ENCODE results near the gene KRTAP4-11.
"Not testable (repeated sequence)": the region's sequence is repeated elsewhere in the genome, so short reads cannot be mapped to it uniquely, and the experiment has no call there.

DNA sequence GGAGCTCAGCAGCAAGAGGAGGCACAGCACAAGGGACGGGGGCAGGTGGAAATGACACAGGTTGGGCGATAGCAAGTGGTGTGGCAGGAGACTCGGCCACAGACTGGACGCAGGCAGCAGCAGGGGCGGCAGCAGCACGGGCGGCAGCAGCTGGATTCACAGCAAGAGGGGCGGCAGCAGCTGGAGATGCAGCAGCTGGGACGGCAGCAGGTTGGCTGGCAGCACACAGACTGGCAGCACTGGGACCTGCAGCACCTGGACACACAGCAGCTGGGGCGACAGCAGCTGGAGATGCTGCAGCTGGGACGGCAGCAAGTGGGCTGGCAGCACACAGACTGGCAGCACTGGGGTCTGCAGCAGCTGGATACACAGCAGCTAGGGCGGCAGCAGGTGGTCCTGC lies 21.7 kb upstream of the KRTAP4-11 start:
- TF ChIP-seq, protein P1, sequence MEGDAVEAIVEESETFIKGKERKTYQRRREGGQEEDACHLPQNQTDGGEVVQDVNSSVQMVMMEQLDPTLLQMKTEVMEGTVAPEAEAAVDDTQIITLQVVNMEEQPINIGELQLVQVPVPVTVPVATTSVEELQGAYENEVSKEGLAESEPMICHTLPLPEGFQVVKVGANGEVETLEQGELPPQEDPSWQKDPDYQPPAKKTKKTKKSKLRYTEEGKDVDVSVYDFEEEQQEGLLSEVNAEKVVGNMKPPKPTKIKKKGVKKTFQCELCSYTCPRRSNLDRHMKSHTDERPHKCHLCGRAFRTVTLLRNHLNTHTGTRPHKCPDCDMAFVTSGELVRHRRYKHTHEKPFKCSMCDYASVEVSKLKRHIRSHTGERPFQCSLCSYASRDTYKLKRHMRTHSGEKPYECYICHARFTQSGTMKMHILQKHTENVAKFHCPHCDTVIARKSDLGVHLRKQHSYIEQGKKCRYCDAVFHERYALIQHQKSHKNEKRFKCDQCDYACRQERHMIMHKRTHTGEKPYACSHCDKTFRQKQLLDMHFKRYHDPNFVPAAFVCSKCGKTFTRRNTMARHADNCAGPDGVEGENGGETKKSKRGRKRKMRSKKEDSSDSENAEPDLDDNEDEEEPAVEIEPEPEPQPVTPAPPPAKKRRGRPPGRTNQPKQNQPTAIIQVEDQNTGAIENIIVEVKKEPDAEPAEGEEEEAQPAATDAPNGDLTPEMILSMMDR (conservative IDR thresholded peaks at IDR 0.05 in 1 of 2, IDR thresholded peaks at IDR 0.05 in 1 of 2; ENCODE audit: low read depth in 1 of 2, low read length in 2 of 2): not testable (repeated sequence)
- TF ChIP-seq EZH2 (IDR thresholded peaks at IDR 0.05; ENCODE audit: low read length, missing control alignments): not testable (repeated sequence)
